Thymus (tissue), 11 donors: ENCODE measurements around the gene SEMA4D. TPM values are rescaled to one million over a fixed set of nuclear protein-coding genes. Genes with fewer than 3 reads are reported as not detected.

Source experiments
- DNase-seq, 9 donors: peaks; one replicate each; pipeline ENCODE4 v3.0.0-alpha.2; 2013; ENCODE audit warnings: low spot score in 9 of 9, low read depth in 6 of 9, missing footprints in 1 of 9
- H3K27ac ChIP-seq, 2 donors: one replicate each; pipeline ENCODE4 v1.5.1; 2013; ENCODE audit warnings: control low read depth in 1 of 2, low read depth in 1 of 2, low read length in 1 of 2, mild to moderate bottlenecking in 1 of 2, moderate library complexity in 1 of 2
- H3K27me3 ChIP-seq, 2 donors: one replicate each; pipeline ENCODE4 v1.5.1; 2013; ENCODE audit warnings: low read length in 1 of 2; ENCODE audit not compliant: control insufficient read depth in 2 of 2, insufficient read depth in 1 of 2
- H3K36me3 ChIP-seq, 2 donors: one replicate each; pipeline ENCODE4 v1.5.1; 2013; ENCODE audit warnings: low read length in 1 of 2, mild to moderate bottlenecking in 1 of 2, moderate library complexity in 1 of 2; ENCODE audit not compliant: control insufficient read depth in 2 of 2, insufficient read depth in 2 of 2
- H3K4me1 ChIP-seq, 2 donors: one replicate each; pipeline ENCODE4 v1.5.1; 2013; ENCODE audit warnings: low read length in 2 of 2; ENCODE audit not compliant: control insufficient read depth in 2 of 2, insufficient read depth in 2 of 2
- H3K4me3 ChIP-seq, 2 donors: one replicate each; pipeline ENCODE4 v1.5.1; 2013; ENCODE audit warnings: low read length in 2 of 2, control low read depth in 1 of 2, mild to moderate bottlenecking in 1 of 2
- H3K9me3 ChIP-seq, 2 donors: one replicate each; pipeline ENCODE4 v1.5.1; 2013; ENCODE audit warnings: low read length in 1 of 2, mild to moderate bottlenecking in 1 of 2; ENCODE audit not compliant: control insufficient read depth in 2 of 2, insufficient read depth in 1 of 2
- WGBS: extraction: QIAGEN DNeasy Blood & Tissue Kit; methylation state at CpG from one replicate; pipeline ENCODE4 v1.1.7; 2013; 5-methylcytosine and 5-hydroxymethylcytosine counted together
- polyA plus RNA-seq: library from polyadenylated mRNA; stranded (reverse); fragments of 200-250 nt; gene quantifications from one replicate; pipeline ENCODE4 v1.2.3, GENCODE V29; 2013
- total RNA-seq: library from RNA; stranded (reverse); fragments of 120-200 nt; gene quantifications from one replicate; pipeline ENCODE4 v1.2.4, GENCODE V29; 2013
- donor health status: healthy.

The SEMA4D gene
- total and polyA plus RNA-seq, 2 donors, result 26.8 to 62.1 TPM

DNA sequence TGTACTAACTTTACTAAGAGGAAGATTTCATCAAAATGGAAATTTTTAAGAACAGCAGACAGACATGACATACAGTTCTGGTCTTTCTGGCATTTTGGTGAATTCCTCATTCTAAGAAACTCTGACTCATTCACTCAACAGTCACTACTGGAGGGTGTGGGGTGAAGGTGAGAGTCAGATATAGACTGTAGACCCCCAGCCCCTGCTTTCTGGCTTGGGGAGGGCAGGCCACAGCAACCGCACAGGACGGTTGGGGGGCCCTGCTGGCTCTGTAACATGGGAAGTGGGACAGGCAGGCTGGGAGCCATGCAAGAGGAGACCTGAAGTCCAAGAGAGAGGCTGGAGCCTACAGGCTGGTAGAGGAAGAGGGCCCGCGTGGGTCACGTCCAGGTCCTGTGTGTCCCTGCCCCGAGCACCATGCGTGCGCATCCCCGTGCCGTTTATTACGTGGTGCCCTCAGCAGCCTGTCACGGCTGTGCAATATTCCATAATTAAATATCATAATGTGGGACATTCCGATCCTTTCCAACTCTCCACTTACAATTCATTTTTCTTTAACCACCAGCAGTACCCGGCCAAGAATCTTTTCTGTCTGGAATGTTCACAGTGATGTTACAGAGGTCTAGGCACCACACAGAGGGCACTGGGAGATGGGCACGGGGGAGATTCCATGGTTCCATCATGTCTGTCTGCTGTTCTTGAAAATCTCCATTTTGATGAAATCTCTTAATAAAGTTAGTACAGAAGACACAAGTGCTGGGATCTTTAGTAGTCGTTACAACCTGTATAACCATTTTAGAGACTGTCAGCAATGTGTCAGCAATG is 75.5 kb downstream of the SEMA4D start:
- peaks cover 34 to 72% of the 10 kb centered on the region in 2 donors for H3K4me1 ChIP-seq

DNA sequence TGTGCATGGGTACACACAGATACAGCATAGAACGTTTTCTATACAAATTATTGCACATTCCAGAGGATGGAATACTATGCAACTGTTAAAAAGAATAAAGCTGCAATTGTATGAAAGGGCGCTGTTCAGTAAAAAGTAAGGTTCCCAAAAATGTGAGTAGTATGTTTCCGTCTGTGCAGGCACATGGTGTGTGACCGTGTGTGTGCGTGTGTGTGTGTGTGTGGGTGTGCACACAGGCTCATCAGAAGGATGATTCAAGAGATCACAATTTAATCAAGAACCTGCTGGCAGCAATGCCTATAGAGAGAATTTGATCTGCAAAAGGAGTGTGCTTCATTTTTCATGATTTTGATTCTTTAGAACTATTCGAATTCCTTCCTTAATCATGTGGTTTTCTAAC is 76.3 kb downstream of the SEMA4D start:
- H3K4me3 ChIP-seq, result no peak overlapping the region
- H3K36me3 ChIP-seq, result peaks cover 0 to 24% of the 10 kb centered on the region in 2 donors
- H3K4me1 ChIP-seq, result peaks cover 26 to 64% of the 10 kb centered on the region in 2 donors
- H3K27ac ChIP-seq, result no peak overlapping the region
- no peaks in the 10 kb centered on the region for H3K27me3 ChIP-seq
- DNase-seq, result no peak
- 95% methylated on average over 6 of the region's 6 CpGs for WGBS
- H3K9me3 ChIP-seq, result peaks cover 0 to 3% of the 10 kb centered on the region in 2 donors

More for the DNA sequence above, 75.5 kb downstream of the SEMA4D start:
- Histone ChIP-seq H3K4me3 (no peak overlapping the region), H3K27me3 (no peaks in the 10 kb centered on the region), H3K9me3 (peaks cover 0 to 3% of the 10 kb centered on the region in 2 donors), H3K27ac (peak overlapping the region; percentile 36 to 48), H3K36me3 (peaks cover 0 to 23% of the 10 kb centered on the region in 2 donors)
- WGBS, result 88% methylated on average over 16 of the region's 16 CpGs
- DNase-seq, result no peak

DNA sequence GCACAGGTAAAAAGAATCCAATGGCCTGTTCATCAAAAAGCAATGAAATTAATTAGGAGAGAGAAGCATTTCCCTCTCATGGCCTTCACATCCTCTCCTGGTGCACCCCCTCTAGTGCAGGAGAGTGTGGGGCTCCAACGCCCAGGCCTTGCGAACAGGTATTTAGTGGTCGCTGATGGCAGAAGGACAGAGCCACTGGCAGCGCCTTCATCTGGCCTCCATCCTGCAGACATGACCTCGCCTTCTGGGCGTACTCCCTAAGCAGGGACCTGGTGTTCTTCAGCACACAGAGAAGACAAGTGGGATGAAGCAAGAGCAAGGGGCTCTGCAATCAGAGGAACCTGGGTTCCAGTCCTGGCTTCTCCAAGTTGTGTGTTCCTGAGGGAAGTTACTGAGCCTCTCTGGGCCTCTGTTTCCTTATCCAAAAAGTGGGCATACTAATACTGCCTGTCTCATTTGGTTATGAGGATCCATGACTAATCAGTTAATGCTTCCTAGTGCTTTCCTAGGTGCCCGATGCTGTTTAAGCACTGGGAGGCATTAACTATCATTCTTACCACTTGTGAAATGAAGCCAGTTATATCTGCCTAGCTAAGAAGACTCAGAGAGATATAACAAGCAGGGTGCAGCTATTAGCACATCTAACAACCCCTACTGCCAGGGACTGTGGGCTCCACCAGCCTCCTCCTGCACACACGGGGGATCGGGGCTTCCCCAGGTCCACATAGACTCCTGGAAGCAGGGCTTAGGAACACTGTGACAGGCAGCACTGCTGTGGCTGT is 77.3 kb downstream of the SEMA4D start:
- Histone ChIP-seq H3K27ac (peak overlapping the region in 1 of 2 donors; percentile 40), H3K36me3 (peaks cover 3 to 31% of the 10 kb centered on the region in 2 donors), H3K4me1 (peaks cover 17 to 54% of the 10 kb centered on the region in 2 donors), H3K4me3 (no peak overlapping the region), H3K27me3 (no peaks in the 10 kb centered on the region), H3K9me3 (peaks cover 0 to 3% of the 10 kb centered on the region in 2 donors)
- DNase-seq, result no peak
- 88% methylated on average over 9 of the region's 9 CpGs for WGBS

DNA sequence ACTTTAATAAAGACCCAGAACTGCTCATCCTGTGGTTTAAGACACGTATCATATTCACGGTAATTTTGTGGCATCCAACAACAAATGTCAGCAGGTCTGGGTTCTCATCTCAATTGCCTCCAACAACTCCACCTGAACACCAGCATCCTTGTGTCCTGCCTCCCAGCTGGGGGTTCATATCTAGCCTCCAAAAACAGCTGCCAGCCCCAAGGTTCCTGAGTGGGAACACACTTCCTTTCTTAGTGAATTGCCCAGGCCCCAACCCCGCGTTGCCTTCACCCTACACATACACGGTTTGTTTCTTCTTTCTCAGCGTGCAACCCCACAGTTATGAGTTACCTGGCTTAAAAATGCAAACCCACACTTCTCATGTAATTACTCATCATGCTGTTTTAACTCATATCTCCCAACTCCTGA is 77.9 kb downstream of the SEMA4D start:
- H3K36me3 ChIP-seq, result peaks cover 8 to 37% of the 10 kb centered on the region in 2 donors
- H3K9me3 ChIP-seq, result peaks cover 0 to 3% of the 10 kb centered on the region in 2 donors
- H3K4me3 ChIP-seq, result no peak overlapping the region
- DNase-seq, result peak in 1 of 9 donors; percentile 31
- 15% methylated on average over 6 of the region's 6 CpGs for WGBS
- peaks cover 15 to 48% of the 10 kb centered on the region in 2 donors for H3K4me1 ChIP-seq
- peak overlapping the region in 1 of 2 donors; percentile 40 for H3K27ac ChIP-seq
- no peaks in the 10 kb centered on the region for H3K27me3 ChIP-seq

DNA sequence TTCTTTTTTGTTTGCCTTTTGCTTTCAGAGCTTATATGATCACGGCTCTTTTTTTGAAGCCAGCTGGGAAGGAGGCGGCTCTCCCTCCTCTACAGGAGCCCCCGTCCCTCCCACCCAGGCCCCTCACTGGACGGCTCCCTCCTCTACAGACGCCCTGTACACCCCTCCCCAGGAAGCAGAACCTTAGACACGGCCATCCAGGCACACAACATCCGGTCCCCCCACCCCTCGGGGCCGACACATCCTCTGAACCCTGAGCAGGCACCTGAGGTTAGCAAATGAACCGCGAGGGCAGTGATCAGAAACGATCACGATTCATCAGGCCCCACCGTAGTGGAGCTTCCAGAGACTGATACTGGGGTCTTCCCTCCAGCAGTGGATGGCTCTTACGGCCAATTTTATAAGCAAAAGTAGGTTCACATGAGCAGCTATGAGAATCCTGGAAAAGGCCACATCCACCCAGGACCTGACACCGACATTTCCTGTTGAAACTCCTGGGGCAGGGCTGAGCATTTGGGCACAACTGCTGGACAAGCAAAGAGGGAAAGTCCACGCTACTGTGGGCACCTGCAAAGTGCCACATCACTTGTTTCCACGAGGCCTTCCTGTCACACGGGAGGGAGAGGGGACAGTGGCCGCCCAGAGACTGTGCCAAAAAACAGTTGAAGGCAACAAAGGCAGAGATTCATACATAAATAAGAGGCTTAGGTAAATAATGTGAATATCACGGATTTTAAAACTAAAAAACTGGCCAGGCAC is 78.9 kb downstream of the SEMA4D start:
- Histone ChIP-seq H3K4me1 (peaks cover 15 to 42% of the 10 kb centered on the region in 2 donors), H3K9me3 (peaks cover 0 to 2% of the 10 kb centered on the region in 2 donors), H3K36me3 (peaks cover 17 to 42% of the 10 kb centered on the region in 2 donors), H3K27ac (peak overlapping the region in 1 of 2 donors; percentile 34), H3K4me3 (no peak overlapping the region), H3K27me3 (no peaks in the 10 kb centered on the region)
- peak in 4 of 9 donors; percentile 41 to 83 (median 50) for DNase-seq
- WGBS, result 42% methylated on average over 21 of the region's 21 CpGs

DNA sequence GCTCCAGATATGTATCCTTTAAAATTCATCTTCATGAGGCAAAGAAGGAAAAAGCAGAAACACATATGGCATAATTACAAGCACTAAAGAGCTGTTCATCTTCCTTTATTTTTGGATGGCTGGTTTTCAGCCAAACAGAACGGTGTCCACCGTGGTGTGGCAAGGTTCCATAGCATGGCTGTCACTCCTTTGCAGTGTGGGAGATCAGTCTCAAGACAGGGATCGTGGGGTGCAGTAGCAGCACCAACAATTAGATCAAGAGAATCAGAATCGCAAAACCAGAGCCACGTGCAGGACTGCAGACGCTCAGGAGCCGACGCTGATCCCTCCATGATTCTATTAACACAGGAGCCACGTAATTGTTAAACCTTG is 79.5 kb downstream of the SEMA4D start:
- no peak for DNase-seq
- H3K36me3 ChIP-seq, result peaks cover 23 to 47% of the 10 kb centered on the region in 2 donors
- 56% methylated on average over 9 of the region's 9 CpGs for WGBS
- H3K27me3 ChIP-seq, result no peaks in the 10 kb centered on the region
- no peaks in the 10 kb centered on the region for H3K9me3 ChIP-seq
- H3K4me3 ChIP-seq, result no peak overlapping the region
- H3K27ac ChIP-seq, result peak overlapping the region; percentile 19 to 34
- H3K4me1 ChIP-seq, result peaks cover 15 to 42% of the 10 kb centered on the region in 2 donors

DNA sequence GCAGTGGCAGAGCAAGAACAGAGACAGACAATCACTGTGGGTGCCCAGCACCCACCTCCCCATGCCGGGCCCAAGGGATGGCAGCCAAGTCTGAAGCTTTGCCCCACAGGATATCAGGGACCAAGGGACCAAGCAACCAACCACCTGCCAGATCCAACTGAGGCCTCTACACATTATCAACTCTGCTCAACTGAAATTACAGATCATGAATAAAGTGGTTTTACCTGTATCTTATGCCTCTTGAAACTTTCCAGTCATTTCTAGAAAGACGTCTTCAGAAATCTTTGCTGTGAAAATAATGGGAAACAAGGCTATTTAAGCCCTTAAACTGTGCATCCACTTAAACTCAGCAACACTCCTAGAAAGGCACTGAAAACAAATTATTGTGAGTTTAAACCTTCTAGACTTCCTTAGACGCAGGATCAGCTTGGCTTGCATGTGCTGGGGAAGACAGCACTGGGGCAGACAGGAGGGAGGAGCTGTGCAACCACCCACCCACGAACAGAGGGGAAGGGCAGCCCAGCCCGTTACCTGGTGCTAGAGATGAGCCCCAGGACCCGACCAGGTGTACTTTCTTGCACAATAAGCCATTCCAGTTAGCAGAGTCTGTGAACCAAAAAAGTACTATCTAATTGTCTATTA is 80.0 kb downstream of the SEMA4D start:
- no peaks in the 10 kb centered on the region for H3K27me3 ChIP-seq
- H3K9me3 ChIP-seq, result no peaks in the 10 kb centered on the region
- H3K36me3 ChIP-seq, result peaks cover 27 to 47% of the 10 kb centered on the region in 2 donors
- no peak for DNase-seq
- 69% methylated on average over 6 of the region's 6 CpGs for WGBS
- H3K4me3 ChIP-seq, result no peak overlapping the region
- no peak overlapping the region for H3K27ac ChIP-seq
- H3K4me1 ChIP-seq, result peaks cover 15 to 42% of the 10 kb centered on the region in 2 donors

DNA sequence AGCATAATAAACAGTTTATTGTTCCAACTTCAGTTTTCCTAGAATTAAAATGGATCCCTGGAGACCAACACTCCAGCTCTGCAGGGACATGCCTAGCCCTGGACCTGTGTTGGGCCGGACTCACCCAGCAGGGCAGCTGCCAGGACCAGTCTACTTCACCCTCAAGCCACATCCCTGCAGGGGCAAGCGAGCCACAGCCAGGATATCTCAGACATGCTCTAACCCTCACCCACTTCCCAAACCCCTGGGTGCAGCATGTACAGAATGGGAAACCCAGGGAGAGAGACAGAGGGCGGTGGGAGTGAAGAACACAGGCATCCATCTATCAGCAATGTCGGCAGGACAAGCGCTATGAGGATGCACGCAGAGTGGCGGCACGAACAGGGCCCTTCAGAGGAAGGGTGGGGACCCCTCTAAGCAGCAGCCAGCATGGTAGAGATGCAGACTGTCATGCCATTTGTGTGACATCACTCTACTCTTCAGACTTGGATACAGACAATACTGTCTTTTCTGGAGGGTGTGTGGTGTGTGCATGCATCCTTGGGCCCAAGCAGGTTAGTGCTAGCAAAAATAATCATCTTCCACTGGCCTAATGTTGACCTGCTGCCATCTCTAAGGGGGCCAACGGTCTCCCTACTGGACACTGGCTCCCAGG is 83.1 kb downstream of the SEMA4D start:
- 98% methylated on average over 9 of the region's 9 CpGs for WGBS
- H3K9me3 ChIP-seq, result peaks cover 0 to 3% of the 10 kb centered on the region in 2 donors
- no peak overlapping the region for H3K4me3 ChIP-seq
- H3K4me1 ChIP-seq, result peaks cover 7 to 22% of the 10 kb centered on the region in 2 donors
- no peak for DNase-seq
- H3K27me3 ChIP-seq, result no peaks in the 10 kb centered on the region
- H3K36me3 ChIP-seq, result peaks cover 40 to 55% of the 10 kb centered on the region in 2 donors
- H3K27ac ChIP-seq, result no peak overlapping the region
